Stimulated activated CD4-positive, alpha-beta T cell treated with anti-CD3 and anti-CD28 coated beads, Interleukin-4, amount 100 ng/mL, for 4 hours (primary cell): ENCODE results near the gene SELP.
A peak's percentile ranks its signal among the peaks of the same experiment; 100 is the strongest.

Experiments used
- DNase-seq, 2 experiments: peaks; one replicate each; pipeline ENCODE4 v3.0.0-alpha.2; 2020

The SELP gene

DNA sequence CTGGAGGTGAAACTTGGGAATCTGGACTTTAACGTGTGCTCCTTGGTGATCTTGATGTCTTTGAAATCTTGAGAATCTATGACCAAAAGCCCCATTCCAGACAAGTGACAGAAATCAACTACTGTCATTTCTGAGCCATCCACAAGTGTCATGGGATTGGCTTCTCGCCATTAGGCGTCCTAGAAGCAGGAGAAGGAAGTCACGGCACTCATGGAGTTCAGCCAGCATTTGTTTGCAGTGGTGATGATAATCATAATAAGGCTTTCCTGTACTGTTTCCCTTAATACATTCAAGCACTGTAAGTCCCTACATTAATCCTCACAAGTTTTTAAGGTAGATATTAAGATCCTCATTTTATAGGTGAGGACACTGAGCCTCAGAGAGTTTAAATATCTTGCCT is 55.6 kb downstream of the SELP start:
- no peak for DNase-seq

DNA sequence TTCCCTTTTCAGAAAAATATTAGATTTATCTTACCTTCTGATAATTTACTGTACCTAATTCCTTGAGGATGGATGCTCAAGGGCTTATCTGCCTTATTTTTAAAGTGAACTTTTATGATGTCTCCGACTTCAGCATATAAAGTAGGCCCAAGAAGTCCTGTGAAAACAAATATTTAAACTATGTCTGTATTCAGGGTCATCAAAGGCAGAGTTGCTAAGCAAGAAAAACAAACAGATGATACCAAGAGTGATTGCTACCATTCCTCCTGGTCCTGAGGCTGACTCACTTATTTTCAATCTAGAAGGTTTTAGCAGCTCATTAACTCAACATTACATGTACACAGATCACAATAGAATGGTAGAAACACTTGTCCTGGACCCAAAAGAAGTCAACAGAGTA is 57.7 kb downstream of the SELP start:
- DNase-seq, result no peak

DNA sequence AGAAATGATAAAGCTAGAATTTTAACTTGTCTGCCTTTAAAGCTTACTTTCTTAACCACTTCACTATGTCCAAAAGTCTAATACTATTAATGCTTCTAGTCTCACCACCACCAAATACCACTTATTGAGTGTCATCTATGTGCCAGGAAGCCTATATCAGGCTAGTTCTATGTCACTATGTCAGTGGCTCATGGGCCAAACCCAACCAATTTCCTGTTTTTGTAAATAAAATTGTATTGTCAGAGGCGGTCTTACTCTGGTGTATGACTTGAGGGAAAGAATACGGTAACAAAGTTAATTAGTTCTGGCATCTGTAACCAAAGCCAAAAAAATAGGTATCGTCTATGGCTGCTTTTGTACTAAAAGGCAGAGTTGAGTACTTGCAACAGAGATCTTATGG is 58.5 kb downstream of the SELP start:
- DNase-seq, result no peak

DNA sequence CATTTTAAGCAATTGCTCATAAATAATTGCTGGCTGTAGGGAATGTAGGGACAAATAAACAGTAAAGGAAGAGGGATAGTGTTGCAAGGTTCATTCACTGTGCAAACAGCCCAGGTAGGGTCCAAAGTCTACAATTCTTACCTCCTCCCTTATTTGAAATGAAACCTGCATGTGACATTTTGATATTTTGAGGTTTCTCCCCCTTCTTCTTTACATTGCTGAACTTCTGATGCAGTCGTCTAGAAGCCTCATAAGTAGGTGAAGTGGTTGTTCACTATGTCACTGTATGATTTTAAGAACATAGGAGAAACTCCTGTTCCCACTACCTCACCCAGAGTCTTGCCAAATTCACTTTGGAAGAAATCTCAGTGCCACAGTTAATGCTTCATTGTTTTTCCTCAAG is 59.8 kb downstream of the SELP start:
- no peak for DNase-seq

DNA sequence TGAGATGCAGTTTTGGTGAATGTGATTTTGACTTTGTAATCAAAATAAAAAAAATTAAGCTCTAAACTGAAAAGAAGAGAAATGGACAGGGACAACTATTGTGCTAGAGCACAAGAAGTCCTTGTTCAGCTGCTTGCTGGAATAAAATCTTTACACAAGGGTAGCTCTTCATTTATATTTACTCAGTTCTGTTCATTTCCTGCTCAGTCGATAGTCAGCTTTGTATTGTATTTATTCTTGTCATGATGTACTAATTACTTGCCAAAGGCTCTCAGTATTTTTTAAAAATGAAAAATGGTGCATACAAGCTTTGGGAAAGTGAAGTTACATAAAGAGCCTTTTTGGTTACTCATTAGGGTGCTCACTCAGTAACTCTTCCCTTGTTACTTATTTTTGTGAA is 61.4 kb downstream of the SELP start:
- DNase-seq, result no peak

DNA sequence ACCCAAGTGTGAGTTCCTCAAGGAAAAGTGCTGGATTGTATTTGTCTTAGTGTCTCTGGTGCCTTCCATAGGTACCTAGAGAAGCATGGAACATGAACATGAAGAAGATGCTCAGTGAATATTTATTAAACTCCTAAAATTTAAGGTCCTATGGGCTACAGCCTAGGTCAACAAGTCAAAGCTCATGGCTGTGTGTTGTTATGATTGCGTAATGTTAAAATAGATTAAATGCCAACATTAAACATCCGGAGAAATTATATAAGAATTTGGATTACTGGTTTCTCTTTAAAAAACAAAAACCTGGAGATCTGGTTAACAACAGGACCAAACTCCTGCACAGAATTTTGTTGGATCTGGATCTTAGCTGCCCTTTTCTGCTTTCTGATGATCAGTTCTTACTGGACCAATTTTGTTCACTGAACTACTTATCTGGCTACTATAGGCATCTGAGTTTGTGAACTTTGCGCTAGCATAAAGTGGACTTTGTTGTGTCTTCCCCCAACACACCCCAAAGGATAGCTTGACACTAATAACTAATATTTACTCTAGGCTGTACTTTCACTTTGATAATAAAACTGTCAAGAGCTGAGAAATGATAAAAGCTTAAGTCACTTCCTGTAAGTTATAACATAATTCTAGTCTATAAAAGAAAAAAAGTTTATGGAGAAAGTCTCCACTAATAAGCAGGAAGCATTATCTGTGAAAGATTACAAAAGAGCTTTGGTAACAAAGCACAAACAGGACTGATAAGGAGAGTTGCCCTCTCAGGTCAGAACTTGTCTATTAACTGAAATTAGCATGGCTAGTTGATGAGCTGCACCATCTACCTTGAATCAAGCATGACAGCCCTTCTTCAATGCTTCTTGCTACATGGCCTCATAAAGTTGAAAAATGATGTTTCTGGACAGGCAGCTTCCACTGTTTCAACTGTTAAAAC is 64.3 kb downstream of the SELP start:
- no peak for DNase-seq

DNA sequence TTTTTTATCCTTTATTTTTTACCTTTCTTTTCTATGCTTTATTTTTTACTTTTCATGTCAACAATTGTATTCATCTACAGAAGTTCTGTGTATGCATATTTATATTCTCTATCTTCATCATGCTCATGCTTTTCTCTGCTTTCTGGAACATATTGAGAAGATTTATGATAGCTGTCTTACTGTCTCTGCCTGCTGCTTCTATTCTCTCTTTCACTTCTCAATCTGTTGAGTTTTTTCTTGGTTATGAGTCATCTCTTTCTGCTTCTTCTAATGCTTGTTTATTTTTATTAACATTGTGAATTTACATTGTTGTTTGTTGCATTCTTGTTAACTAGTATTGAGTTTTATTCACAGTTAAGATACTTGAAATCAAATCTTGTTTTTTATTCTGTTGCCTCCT is 66.3 kb downstream of the SELP start:
- no peak for DNase-seq

DNA sequence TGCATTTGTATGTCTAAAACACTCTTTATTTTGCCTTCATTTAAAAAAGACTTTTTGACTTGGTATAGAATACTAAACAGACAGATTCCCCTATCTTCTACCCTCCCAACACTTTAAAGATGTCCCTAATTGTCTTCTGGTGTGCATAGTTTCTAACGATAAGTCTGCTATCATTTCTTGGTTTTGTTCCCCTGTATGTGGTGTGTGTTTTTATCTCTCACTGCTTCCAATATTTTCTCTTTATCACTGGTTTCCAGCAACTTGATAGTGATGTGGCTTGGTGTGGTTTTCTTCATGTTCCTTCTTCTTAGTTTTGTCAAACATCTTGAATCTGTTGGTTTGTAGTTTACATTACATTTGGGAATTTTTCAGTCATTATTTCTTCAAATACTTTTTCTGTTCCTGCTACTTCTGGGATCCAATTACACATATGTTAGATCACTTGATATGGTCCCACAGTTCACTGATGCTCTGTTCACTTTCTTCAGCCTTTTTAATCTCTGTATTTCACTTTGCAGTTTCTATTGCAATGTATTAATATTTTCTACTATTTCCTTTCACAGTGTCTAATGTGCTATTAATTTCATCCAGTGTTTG is 66.8 kb downstream of the SELP start:
- DNase-seq, result no peak

DNA sequence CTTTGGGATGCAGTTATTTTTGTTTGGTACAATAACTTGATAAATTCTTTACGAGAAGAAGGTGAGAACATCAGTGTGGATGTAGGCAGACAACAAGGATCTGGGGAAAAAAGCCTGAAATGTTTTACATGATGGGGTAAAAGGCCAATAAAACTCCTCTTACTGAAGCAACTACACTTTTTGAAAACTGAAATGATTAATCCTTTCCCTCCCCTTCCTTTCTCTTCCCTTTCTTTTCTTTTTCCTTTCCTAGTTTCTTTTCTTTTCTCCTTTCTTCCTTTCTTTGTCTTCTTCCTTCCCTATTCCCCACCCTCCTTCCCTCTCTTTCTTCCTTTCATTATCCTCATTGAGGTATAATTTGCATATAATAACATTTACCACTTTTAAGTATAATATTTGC is 68.2 kb downstream of the SELP start:
- no peak for DNase-seq

DNA sequence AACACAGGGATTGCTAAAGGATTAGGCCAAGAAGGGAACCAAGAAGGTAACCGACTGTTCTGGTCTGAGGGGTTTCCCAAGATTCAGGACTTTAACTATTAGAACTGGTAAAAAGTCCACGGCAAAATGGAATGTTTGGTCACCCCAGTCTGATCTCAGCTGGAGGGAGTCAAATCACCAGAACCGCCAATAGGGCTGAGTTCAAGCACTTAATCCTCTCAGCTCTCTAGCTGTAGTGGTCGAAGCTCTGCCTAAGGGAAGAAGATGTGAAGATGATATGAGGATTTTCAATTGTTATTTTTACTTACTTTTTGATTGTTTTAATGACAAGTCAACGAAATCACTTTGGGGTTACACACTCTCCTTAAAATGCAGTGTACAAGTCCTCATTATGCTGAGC is 72.8 kb downstream of the SELP start:
- DNase-seq, result no peak

DNA sequence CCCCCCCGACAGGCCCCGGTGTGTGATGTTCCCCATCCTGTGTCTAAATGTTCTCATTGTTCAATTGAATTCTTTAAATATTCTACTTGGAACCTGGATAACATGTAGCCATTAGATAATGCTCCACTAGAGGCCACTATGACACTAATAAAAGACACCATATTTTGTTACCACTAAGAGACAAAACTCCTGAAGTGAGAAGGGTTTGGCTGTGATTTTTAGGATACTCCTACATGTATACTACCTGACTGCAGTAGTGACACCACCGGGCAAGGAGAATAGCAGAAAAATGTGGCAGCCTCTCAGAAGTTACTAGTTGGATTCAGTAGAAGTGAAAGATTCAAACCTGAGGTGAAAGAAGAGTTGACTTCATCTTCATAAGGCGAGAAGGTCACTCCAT is 79.6 kb downstream of the SELP start:
- DNase-seq, result no peak

DNA sequence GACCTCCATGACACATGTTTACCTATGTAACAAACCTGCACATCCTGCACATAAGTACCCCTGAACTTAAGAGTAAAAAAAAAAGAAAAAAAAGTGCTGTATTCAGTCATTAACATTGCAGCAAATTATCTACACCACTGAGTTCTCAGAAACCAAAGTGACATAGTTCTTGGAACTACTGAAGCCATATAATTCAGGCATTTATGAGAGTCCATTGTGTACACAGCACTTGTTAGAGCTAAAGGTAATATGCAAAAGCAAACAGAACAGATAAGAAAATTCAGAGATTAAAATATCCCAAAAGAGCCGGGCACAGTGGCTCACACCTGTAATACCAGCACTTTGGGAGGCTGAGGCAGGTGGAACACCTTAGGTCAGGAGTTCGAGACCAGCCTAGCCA is 81.6 kb downstream of the SELP start:
- no peak for DNase-seq

DNA sequence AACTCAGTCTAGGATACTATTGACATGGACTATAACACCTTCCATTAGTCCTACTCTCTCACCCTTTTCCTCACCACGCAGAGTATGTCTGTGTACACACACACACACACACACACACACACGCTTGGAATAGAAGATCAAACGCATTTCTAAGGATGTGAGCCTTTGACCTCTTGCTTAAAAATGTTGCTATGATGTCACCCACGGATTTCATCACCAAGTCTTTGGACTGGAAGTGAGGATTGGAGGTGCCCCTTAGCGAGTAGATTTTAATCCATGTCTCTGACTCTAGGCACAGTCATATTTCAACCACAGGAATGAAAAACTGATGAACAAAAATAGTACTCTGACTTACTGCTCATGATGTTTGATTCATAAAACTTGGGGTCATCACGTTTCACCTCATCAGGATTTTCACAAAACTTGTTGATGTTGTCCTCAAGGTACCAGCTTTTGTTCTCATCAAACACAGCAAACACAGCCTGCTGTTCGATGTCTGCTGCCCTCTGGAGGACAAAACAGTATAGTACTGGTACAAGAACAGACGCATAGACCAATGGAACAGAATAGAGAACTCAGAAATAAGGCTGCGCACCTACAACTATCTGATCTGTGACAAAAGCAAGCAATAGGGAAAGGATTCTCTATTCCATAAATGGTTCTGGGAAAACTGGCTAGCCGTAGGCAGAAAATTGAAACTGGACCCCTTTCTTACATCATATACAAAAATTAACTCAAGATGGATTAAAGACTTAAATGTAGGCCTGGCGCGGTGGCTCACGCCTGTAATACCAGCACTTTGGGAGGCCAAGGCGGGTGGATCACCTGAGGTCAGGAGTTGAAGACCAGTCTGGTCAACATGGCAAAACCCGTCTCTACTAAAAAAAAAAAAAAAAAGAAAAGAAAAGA is 83.6 kb downstream of the SELP start:
- peak in 1 of 2 experiments; percentile 41 for DNase-seq

DNA sequence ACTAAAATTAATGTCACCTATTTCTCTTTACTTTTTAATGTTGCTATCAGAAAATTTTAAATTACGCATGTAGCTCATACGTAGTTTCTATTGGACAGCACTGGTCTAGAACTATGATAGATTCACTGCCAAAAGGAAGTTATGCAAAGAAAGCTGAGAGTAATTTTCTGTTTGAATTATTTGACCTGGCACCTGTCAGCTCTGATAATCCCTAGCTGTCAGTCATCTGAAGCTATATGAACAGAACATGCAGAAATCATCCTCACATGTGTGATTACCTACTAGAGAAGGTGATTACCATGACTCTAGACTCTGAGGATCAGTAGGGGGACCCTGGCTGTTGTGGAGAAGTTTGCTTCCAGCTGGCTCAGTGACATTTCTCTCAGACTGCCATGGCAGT is 84.5 kb downstream of the SELP start:
- DNase-seq, result no peak

DNA sequence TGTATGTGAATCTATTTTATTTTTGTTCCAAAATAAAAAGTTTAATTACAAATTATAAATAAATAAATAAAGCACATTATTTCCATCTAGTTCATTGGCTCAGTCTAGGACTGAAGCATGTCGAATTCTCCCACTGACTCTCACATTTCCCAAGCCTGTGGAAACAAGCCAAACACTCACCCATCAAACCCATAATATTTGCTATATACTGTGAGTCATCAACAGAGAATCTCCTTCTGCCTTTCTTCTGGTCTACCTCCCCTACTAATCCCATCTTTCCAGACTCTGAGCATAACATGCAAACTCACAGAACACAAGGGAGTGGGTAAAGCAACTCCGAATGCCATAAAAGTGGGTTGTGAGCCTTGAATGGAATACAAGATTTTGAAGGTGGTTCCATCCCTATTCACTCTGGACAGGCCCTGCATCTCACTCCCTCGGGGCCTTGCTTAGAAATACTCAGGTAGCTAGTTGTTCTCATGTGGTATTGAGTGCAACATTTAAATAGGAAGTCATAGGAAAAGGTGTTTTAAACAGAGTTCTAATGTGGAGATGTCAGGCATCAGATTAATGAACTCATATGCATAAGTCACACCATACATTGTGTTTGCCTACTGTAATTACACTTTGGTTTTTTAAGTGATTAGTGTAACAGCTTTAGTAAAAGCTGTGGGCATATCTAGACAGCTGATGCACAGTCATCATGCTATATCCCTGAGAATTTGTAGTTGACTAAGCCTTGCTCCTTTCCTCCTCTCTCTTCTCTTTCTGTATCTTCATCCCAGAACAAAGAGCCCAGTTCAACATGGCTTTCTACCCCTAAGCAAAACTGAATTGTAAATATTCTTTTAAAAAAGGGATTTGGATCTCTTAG is 90.7 kb downstream of the SELP start:
- DNase-seq, result no peak
